Astrocyte (in vitro differentiated cells and primary cell): ENCODE results near the gene WARS2. TPM values are rescaled to one million over a fixed set of nuclear protein-coding genes. Genes with fewer than 3 reads are reported as not detected.

Source experiments
- DNase-seq: peaks from one replicate; pipeline ENCODE4 v3.0.0-alpha.2; 2010; ENCODE audit warnings: low read depth
- FAIRE-seq: peaks from 2 replicates; lab custom pipeline; 2011; peaks lifted over from hg19 to GRCh38; lab: Jason Lieb, UNC
- H2AFZ ChIP-seq: 2 replicates; pipeline ENCODE4 v1.6.0; 2012; ENCODE audit warnings: low read depth, low read length, inconsistent platforms
- H3K27ac ChIP-seq: 2 replicates; pipeline ENCODE4 v1.5.1; 2011; ENCODE audit warnings: low read depth, low read length, inconsistent platforms
- H3K27me3 ChIP-seq: 2 replicates; pipeline ENCODE4 v1.6.0; 2011; ENCODE audit warnings: low read length, inconsistent platforms; ENCODE audit not compliant: insufficient read depth
- H3K36me3 ChIP-seq: 2 replicates; pipeline ENCODE4 v1.5.1; 2011; ENCODE audit warnings: low read length, inconsistent platforms; ENCODE audit not compliant: insufficient read depth
- H3K4me1 ChIP-seq: 2 replicates; pipeline ENCODE4 v1.5.1; 2011; ENCODE audit warnings: low read length, inconsistent platforms; ENCODE audit not compliant: insufficient read depth
- H3K4me2 ChIP-seq: 2 replicates; pipeline ENCODE4 v1.6.0; 2012; ENCODE audit warnings: low read length, inconsistent platforms
- H3K4me3 ChIP-seq: 2 replicates; pipeline ENCODE4 v1.5.1; 2011; ENCODE audit warnings: low read depth, mild to moderate bottlenecking, low read length, inconsistent platforms; ENCODE audit not compliant: insufficient read depth
- H3K79me2 ChIP-seq: 2 replicates; pipeline ENCODE4 v1.6.0; 2012; ENCODE audit warnings: mild to moderate bottlenecking, low read length, inconsistent platforms; ENCODE audit not compliant: insufficient read depth
- H3K9ac ChIP-seq: 2 replicates; pipeline ENCODE4 v1.6.0; 2012; ENCODE audit warnings: mild to moderate bottlenecking, low read length, inconsistent platforms
- H3K9me3 ChIP-seq: 2 replicates; pipeline ENCODE4 v1.5.1; 2012; ENCODE audit warnings: low read depth, mild to moderate bottlenecking, low read length, inconsistent platforms; ENCODE audit not compliant: insufficient read depth
- H4K20me1 ChIP-seq: 2 replicates; pipeline ENCODE4 v1.6.0; 2012; ENCODE audit warnings: low read length, inconsistent platforms; ENCODE audit not compliant: insufficient read depth
- H3K27ac Mint-ChIP-seq: one replicate; pipeline ENCODE4 v1.8.0; 2021; ENCODE audit warnings: mild to moderate bottlenecking, mixed read lengths; ENCODE audit not compliant: unreplicated experiment
- H3K27me3 Mint-ChIP-seq: one replicate; pipeline ENCODE4 v1.8.0; 2021; ENCODE audit warnings: low read depth, mixed read lengths; ENCODE audit not compliant: unreplicated experiment
- H3K36me3 Mint-ChIP-seq: one replicate; pipeline ENCODE4 v1.8.0; 2021; ENCODE audit warnings: low read depth, mixed read lengths; ENCODE audit not compliant: unreplicated experiment
- H3K4me1 Mint-ChIP-seq: one replicate; pipeline ENCODE4 v1.8.0; 2021; ENCODE audit warnings: low read depth, mixed read lengths; ENCODE audit not compliant: unreplicated experiment
- H3K4me3 Mint-ChIP-seq: one replicate; pipeline ENCODE4 v1.8.0; 2021; ENCODE audit warnings: mild to moderate bottlenecking, moderate library complexity, mixed read lengths; ENCODE audit not compliant: unreplicated experiment
- H3K9me3 Mint-ChIP-seq: one replicate; pipeline ENCODE4 v1.8.0; 2021; ENCODE audit warnings: mild to moderate bottlenecking, mixed read lengths; ENCODE audit not compliant: unreplicated experiment
- EZH2 ChIP-seq: IDR thresholded peaks from 2 replicates; pipeline ENCODE4 v1.6.1; 2012; ENCODE audit warnings: mild to moderate bottlenecking, low read length, inconsistent platforms; ENCODE audit not compliant: insufficient read depth
- total RNA-seq: library from RNA; stranded (reverse); gene quantifications from 2 replicates; pipeline ENCODE4 v1.2.1, GENCODE V29; 2021
- TF ChIP-seq, protein P1 (sequence below): IDR thresholded peaks from 2 replicates; pipeline ENCODE4 v1.5.1; 2011; ENCODE audit warnings: low read depth, mild to moderate bottlenecking, inconsistent platforms, low read length, moderate library complexity; ENCODE audit not compliant: insufficient read depth

WARS2 gene
- total RNA-seq, 1 donor from 2014 or later, result 10.5 TPM

DNA sequence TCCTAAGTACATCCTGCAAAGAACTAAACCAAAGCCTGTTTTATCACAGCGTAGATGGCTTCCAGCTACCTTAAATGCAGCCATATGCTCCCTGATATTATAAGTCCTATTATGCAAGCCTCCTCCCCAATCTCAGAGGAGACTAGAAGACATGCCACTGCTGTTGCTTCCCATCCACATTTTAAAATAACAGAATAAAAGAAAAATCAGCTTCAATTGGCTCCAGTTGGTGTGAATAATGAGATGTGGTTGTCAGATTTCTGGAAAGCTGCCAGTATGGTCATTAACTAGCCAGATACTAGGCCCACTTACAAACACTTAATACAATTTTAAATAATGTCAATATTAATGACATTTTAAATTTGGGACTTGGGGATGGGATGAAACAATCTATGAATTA, 25.7 kb downstream of the WARS2 start:
- Histone ChIP-seq H3K9me3 (no peaks in the 10 kb centered on the region), H3K4me3 (no peak overlapping the region), H3K27me3 (no peaks in the 10 kb centered on the region), H3K4me2 (no peak overlapping the region), H4K20me1 (peaks cover 12% of the 10 kb centered on the region), H3K27ac (no peak overlapping the region), H3K4me1 (no peaks in the 10 kb centered on the region), H3K79me2 (peaks cover 11% of the 10 kb centered on the region), H2AFZ (no peak overlapping the region), H3K9ac (no peak overlapping the region), H3K36me3 (no peaks in the 10 kb centered on the region)
- Mint-ChIP-seq H3K27ac (no peak overlapping the region), H3K36me3 (no peaks in the 10 kb centered on the region), H3K4me3 (no peak overlapping the region), H3K27me3 (no peaks in the 10 kb centered on the region), H3K4me1 (peaks cover 14% of the 10 kb centered on the region), H3K9me3 (no peaks in the 10 kb centered on the region)
- FAIRE-seq (no peak), DNase-seq (no peak)
- TF ChIP-seq, protein P1, sequence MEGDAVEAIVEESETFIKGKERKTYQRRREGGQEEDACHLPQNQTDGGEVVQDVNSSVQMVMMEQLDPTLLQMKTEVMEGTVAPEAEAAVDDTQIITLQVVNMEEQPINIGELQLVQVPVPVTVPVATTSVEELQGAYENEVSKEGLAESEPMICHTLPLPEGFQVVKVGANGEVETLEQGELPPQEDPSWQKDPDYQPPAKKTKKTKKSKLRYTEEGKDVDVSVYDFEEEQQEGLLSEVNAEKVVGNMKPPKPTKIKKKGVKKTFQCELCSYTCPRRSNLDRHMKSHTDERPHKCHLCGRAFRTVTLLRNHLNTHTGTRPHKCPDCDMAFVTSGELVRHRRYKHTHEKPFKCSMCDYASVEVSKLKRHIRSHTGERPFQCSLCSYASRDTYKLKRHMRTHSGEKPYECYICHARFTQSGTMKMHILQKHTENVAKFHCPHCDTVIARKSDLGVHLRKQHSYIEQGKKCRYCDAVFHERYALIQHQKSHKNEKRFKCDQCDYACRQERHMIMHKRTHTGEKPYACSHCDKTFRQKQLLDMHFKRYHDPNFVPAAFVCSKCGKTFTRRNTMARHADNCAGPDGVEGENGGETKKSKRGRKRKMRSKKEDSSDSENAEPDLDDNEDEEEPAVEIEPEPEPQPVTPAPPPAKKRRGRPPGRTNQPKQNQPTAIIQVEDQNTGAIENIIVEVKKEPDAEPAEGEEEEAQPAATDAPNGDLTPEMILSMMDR, result no peak
- TF ChIP-seq EZH2, result no peak

DNA sequence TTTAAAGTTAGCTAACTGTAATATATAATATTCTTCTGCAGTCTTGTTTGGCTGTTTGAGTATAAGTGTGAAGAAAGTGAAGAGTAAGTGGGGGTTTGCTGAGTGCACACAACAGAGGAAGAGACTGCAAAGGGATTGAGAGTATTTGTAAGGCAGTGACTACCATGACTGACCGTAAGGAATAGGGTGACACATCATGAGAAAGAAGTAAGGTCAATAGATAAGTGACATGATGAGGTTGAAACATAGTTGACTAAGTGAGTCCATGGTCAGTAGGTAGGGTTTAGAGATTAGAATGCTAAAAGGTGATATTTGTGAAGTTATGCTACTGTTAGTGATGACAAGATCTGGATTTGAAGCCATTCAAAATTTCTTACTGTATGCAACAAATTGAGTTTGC, 27.7 kb downstream of the WARS2 start:
- Histone ChIP-seq H3K36me3 (no peaks in the 10 kb centered on the region), H2AFZ (no peak overlapping the region)
- no peak overlapping the region for H3K27ac Mint-ChIP-seq

DNA sequence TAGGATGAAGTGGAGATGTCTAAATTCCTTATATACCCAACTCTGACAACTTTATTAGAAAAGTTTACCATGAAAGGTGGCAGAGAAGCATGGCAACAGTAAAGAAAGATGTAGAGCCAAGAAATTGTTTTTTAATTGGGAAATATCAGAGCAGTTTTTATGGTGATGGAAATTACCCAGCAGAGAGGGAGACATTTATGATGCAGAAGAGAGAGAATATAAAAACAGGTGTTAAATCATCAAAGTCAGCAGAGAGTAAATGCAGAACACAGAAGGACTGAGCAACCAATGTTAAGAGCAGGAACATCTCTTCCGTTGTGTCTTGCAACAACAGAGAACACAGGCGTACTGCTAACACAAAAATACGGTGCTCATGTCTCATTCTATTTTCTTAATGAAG, 28.2 kb downstream of the WARS2 start:
- H3K9ac ChIP-seq, result no peak overlapping the region
- peaks cover 8% of the 10 kb centered on the region for H4K20me1 ChIP-seq
- Mint-ChIP-seq H3K27me3 (no peaks in the 10 kb centered on the region), H3K36me3 (no peaks in the 10 kb centered on the region), H3K4me3 (no peak overlapping the region), H3K9me3 (no peaks in the 10 kb centered on the region), H3K27ac (no peak overlapping the region), H3K4me1 (peaks cover 13% of the 10 kb centered on the region)
- no peaks in the 10 kb centered on the region for H3K9me3 ChIP-seq
- FAIRE-seq (no peak), DNase-seq (no peak)
- H2AFZ ChIP-seq, result no peak overlapping the region
- peaks cover 4% of the 10 kb centered on the region for H3K79me2 ChIP-seq
- no peak overlapping the region for H3K27ac ChIP-seq
- no peaks in the 10 kb centered on the region for H3K27me3 ChIP-seq
- H3K4me1 ChIP-seq, result no peaks in the 10 kb centered on the region
- H3K4me2 ChIP-seq, result no peak overlapping the region
- no peak for TF ChIP-seq EZH2
- no peak overlapping the region for H3K4me3 ChIP-seq
- H3K36me3 ChIP-seq, result no peaks in the 10 kb centered on the region

More for the DNA sequence above, 27.7 kb downstream of the WARS2 start:
- H3K4me3 Mint-ChIP-seq, result no peak overlapping the region
- TF ChIP-seq EZH2, result no peak
- TF ChIP-seq, protein P1, result no peak
- H3K4me2 ChIP-seq, result no peak overlapping the region
- no peaks in the 10 kb centered on the region for H3K9me3 ChIP-seq
- no peaks in the 10 kb centered on the region for H3K4me1 ChIP-seq
- H3K36me3 Mint-ChIP-seq, result no peaks in the 10 kb centered on the region
- H3K79me2 ChIP-seq, result peaks cover 10% of the 10 kb centered on the region
- no peaks in the 10 kb centered on the region for H3K27me3 Mint-ChIP-seq
- no peak overlapping the region for H3K27ac ChIP-seq
- H4K20me1 ChIP-seq, result peaks cover 12% of the 10 kb centered on the region
- no peaks in the 10 kb centered on the region for H3K9me3 Mint-ChIP-seq
- DNase-seq (no peak), FAIRE-seq (no peak)
- no peak overlapping the region for H3K4me3 ChIP-seq
- H3K27me3 ChIP-seq, result no peaks in the 10 kb centered on the region
- H3K4me1 Mint-ChIP-seq, result peaks cover 14% of the 10 kb centered on the region
- no peak overlapping the region for H3K9ac ChIP-seq
